Fibroblast of mammary gland (primary cell): ENCODE measurements around the gene VPS13C.

Experiments used
- DNase-seq: peaks from one replicate; pipeline ENCODE4 v3.0.0-alpha.2; 2010; ENCODE audit warnings: low read depth
- H3K4me3 ChIP-seq: 2 replicates; pipeline ENCODE4 v1.5.1; 2011; ENCODE audit warnings: low read depth, mild to moderate bottlenecking, low read length, moderate library complexity; ENCODE audit not compliant: control insufficient read depth
- TF ChIP-seq, protein P1 (sequence below): conservative IDR thresholded peaks from 2 replicates; pipeline ENCODE4 v1.5.1; 2011; ENCODE audit warnings: low read depth, low read length, inconsistent platforms; ENCODE audit not compliant: control insufficient read depth, insufficient read depth

Gene VPS13C

GRCh38 chr15:62079594-62079993 lies 19.3 kb upstream of the VPS13C start:
- DNase-seq = no peak
- TF ChIP-seq, protein P1, sequence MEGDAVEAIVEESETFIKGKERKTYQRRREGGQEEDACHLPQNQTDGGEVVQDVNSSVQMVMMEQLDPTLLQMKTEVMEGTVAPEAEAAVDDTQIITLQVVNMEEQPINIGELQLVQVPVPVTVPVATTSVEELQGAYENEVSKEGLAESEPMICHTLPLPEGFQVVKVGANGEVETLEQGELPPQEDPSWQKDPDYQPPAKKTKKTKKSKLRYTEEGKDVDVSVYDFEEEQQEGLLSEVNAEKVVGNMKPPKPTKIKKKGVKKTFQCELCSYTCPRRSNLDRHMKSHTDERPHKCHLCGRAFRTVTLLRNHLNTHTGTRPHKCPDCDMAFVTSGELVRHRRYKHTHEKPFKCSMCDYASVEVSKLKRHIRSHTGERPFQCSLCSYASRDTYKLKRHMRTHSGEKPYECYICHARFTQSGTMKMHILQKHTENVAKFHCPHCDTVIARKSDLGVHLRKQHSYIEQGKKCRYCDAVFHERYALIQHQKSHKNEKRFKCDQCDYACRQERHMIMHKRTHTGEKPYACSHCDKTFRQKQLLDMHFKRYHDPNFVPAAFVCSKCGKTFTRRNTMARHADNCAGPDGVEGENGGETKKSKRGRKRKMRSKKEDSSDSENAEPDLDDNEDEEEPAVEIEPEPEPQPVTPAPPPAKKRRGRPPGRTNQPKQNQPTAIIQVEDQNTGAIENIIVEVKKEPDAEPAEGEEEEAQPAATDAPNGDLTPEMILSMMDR = no peak
- no peak overlapping the region for H3K4me3 ChIP-seq

DNA sequence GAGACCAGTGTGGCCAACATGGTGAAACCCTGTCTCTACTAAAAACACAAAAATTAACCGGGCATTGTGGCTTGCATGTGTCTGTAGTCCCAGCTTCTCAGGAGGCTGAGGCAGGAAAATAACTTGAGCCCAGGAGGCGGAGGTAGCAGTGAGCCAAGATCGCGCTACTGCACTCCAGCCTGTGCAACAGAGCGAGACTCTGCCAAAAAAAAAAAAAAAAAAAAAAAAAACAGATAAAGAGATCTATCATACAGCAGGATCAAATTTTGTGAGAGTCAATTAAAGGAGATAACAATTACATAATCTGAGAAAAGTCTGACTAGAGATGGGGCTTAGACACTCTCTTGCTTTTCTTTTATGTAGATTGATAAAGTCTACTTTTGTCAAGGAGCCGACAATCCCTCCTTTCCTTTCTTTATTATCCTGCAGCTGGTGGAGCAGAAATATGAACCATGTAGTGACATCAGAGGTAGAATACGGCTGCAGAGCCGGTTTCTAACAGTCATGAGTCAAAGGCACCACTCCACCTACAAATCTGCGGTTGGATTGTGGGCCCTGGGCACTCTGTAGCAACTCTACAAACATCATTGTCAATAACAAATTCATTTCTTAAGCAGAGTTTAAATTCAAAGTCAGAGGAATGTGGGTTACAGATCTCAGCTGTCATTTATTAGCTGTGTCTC lies 15.5 kb upstream of the VPS13C start:
- peak overlapping the region; percentile 22 for H3K4me3 ChIP-seq
- DNase-seq = peak; percentile 89
- TF ChIP-seq, protein P1 = no peak

DNA sequence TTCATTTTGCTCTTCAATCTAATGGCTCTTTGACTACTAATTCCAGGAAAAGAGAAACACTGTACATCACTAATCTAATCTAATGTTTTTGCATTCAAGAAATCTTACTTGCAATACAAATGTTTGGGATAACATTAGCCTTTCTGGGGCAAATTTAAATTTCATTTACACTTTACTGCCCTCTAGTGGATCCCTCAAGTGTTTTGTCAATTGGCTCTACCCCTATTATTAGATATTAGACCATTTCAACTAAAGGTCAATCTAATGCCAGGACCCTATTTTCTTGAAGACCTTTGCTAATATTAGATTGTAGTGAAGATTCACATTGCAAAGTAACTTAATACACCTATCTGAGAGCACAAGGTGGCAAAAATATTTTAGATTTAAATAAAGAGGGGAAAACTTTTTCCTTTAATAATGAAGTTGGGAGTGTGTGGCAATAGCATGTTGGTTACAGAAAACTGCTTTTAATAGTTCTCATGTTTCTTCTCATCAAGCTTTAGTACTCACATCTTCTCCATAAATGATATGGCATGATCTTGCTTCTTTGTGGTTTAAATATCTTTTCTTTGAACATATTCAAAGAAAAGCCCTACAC lies 11.6 kb upstream of the VPS13C start:
- TF ChIP-seq, protein P1 = peak; percentile 62
- peak; percentile 65 for DNase-seq
- H3K4me3 ChIP-seq = no peak overlapping the region

GRCh38 chr15:62069551-62069950 lies 9.3 kb upstream of the VPS13C start:
- TF ChIP-seq, protein P1 = no peak
- no peak overlapping the region for H3K4me3 ChIP-seq
- no peak for DNase-seq

- DNase-seq = no peak
- no peak overlapping the region for H3K4me3 ChIP-seq
- TF ChIP-seq, protein P1 = no peak
Observed at GRCh38 chr15:62068810-62069167, 8.5 kb upstream of the VPS13C start.

DNA sequence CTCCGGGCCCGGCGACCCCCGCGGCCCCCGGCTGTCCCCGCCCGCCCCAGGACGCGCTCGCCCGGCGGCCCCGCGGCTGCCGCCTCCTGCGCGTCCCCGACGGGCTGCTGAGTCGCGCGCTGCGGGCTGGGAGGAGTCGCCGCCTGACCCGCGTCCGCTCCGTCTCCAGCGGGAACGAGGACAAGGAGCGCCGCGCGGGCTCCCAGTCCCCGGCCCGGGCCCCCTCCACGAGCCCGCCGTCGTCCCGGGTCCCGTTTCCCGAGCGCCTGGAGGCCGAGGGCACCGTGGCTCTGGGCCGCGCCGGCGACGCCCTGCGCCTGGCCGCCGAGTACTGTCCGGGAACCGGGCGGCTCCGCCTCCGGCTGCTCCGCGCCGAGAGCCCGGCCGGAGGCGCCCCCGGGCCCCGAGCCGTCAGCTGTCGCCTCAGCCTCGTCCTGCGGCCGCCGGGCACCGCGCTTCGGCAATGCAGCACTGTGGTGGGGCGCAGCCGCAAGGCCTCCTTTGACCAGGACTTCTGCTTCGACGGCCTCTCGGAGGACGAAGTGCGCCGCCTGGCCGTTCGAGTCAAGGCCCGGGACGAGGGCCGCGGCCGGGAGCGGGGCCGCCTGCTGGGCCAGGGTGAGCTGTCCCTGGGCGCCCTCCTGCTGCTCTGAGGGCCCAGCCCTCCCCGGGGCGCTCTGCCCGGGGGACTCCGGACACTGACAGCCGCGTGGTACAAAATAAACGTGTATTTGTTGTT lies 8.0 kb upstream of the VPS13C start:
- DNase-seq = peak; percentile 36
- peak overlapping the region; percentile 10 for H3K4me3 ChIP-seq
- TF ChIP-seq, protein P1 = no peak
